Mesothelial cell of epicardium (in vitro differentiated cells): Measurements from ENCODE around the gene FILIP1L. TPM values are rescaled to one million over a fixed set of nuclear protein-coding genes. Genes with fewer than 3 reads are reported as not detected.

ENCODE experiments used
- DNase-seq, 2 experiments: peaks; one replicate each; pipeline ENCODE4 v3.0.0; 2021; ENCODE audit warnings: low spot score in 2 of 2; ENCODE audit not compliant: unreplicated experiment in 2 of 2
- H3K27ac Mint-ChIP-seq: 2 replicates; pipeline ENCODE4 v1.8.0; 2021; ENCODE audit warnings: mixed read lengths
- H3K27me3 Mint-ChIP-seq: 2 replicates; pipeline ENCODE4 v1.8.0; 2021; ENCODE audit warnings: low read depth, mixed read lengths
- H3K36me3 Mint-ChIP-seq: 2 replicates; pipeline ENCODE4 v1.8.0; 2021; ENCODE audit warnings: mixed read lengths
- H3K4me1 Mint-ChIP-seq: 2 replicates; pipeline ENCODE4 v1.8.0; 2021; ENCODE audit warnings: mixed read lengths
- H3K4me3 Mint-ChIP-seq: 2 replicates; pipeline ENCODE4 v1.8.0; 2021; ENCODE audit warnings: mild to moderate bottlenecking, moderate library complexity, mixed read lengths
- H3K9me3 Mint-ChIP-seq: 2 replicates; pipeline ENCODE4 v1.8.0; 2021; ENCODE audit warnings: mixed read lengths
- total RNA-seq: library from RNA; stranded (reverse); gene quantifications from 3 replicates; pipeline ENCODE4 v1.2.1, GENCODE V29; 2021
- TF ChIP-seq, protein P1 (sequence below): fragments of 200-600 bp; sonication (generic); IDR thresholded peaks from one replicate; pipeline ENCODE4 v1.5.0; 2021; ENCODE audit warnings: antibody characterized with exemption; ENCODE audit not compliant: unreplicated experiment

The FILIP1L gene
- total RNA-seq, 1 donor from 2014 or later, result 15.7 TPM

DNA sequence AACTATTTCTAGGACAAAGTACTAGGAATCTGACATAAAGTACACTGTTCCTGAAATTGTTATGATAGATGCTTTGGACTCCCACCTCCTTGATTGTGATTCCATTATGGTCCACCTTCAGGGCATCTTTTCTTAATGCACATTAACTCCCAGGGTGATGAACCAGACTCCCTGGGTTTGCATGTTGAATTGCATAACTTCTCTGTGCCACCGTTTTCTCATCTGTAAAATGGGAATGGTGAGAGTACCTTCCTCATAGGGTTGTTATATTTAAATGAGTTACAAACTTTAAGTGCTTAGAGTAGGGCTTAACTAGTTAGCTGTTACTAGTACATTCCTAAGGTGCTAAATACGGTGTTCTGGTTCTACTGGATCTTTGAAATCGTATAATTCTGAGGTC, 214.7 kb downstream of the FILIP1L start:
- H3K36me3 Mint-ChIP-seq, result no peaks in the 10 kb centered on the region
- no peaks in the 10 kb centered on the region for H3K27me3 Mint-ChIP-seq
- TF ChIP-seq, protein P1, sequence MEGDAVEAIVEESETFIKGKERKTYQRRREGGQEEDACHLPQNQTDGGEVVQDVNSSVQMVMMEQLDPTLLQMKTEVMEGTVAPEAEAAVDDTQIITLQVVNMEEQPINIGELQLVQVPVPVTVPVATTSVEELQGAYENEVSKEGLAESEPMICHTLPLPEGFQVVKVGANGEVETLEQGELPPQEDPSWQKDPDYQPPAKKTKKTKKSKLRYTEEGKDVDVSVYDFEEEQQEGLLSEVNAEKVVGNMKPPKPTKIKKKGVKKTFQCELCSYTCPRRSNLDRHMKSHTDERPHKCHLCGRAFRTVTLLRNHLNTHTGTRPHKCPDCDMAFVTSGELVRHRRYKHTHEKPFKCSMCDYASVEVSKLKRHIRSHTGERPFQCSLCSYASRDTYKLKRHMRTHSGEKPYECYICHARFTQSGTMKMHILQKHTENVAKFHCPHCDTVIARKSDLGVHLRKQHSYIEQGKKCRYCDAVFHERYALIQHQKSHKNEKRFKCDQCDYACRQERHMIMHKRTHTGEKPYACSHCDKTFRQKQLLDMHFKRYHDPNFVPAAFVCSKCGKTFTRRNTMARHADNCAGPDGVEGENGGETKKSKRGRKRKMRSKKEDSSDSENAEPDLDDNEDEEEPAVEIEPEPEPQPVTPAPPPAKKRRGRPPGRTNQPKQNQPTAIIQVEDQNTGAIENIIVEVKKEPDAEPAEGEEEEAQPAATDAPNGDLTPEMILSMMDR, result no peak
- peaks cover under 1% of the 10 kb centered on the region for H3K9me3 Mint-ChIP-seq
- no peak overlapping the region for H3K4me3 Mint-ChIP-seq
- H3K4me1 Mint-ChIP-seq, result peaks cover 34% of the 10 kb centered on the region
- no peak for DNase-seq
- H3K27ac Mint-ChIP-seq, result no peak overlapping the region

DNA sequence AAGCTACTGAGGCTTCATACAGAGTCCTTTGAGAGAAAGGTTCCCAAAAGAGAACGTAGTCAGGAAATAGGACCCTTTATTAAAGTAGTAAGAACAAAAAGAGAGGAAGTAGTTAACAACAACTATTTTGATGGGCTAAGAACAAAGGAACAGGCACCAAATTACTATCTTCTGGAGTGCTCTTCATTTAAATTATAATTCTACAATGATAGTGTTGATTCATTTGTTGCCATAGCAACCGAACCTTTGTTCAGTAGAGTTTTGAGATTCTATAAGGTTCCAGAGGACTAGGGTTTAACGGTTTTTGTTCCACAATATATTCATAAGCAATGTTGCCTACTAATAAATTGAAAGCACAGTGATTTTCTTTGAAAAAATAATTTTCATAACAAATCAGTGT, 217.8 kb downstream of the FILIP1L start:
- Mint-ChIP-seq H3K36me3 (no peaks in the 10 kb centered on the region), H3K4me3 (no peak overlapping the region), H3K4me1 (peaks cover 23% of the 10 kb centered on the region), H3K27me3 (no peaks in the 10 kb centered on the region), H3K27ac (peak overlapping the region; percentile 83), H3K9me3 (no peaks in the 10 kb centered on the region)
- TF ChIP-seq, protein P1, result no peak
- DNase-seq, result no peak

DNA sequence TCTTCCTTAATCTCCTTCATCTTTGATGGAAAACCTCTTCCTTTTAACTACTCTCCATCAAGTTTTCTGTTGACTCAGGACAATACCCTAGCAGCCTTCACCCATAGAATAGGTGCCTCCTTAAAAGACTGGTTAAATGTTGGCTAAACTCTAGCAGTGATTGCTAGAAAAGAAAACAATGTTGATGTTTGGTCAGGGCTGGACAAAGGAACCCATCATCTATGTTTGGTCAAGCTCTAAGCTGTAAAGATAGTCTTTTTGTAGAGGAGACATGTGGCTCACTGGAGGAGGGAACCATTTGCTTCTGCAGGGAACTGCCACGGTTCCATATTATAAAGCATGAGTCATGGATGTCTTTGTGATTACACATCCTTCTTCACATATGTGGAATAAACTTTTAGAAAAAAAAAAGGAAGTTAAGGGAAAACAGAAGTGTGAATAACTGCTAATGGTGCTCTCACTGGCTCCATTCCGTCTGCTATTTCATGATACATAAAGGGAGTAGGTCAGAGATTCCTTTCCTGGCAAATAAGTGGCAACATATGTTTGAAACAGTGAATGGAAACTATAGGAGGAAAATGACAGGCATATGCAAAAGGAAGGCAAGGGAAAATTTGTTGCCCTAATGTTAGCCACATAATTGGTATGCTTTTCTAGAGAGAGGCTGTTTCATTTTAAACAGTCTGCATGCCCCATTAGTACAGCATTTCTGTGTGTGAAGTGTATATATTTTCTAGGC, 218.4 kb downstream of the FILIP1L start:
- DNase-seq, result no peak

DNA sequence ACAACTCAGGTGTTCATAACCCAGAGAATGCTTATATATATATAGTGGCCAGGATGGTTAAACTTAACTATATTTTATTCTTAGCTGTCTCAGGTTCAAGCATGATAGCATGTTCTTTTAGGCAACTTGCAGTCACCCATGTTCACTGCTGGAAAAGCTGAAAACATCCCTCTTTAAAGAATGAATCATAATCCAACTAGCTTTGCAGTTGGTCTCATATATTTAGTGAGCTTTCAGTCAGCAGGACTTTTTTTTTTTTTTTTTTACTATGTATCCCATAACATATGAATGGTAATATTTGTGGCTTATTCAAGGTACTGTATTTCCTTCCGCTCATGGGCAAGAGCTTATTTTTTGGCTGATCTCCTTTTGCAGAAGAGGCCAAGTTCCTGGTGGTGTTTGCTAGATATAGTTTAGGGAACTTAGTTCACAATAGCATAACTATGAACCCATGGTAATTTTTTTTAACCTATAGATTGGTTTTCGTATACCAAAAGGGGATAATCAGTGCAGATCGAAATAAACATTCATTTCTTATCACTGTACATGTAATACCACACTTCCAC, 219.1 kb downstream of the FILIP1L start:
- peaks cover 12% of the 10 kb centered on the region for H3K4me1 Mint-ChIP-seq
- no peak overlapping the region for H3K27ac Mint-ChIP-seq
- TF ChIP-seq, protein P1, result no peak
- H3K27me3 Mint-ChIP-seq, result no peaks in the 10 kb centered on the region
- H3K36me3 Mint-ChIP-seq, result peaks cover 2% of the 10 kb centered on the region
- H3K4me3 Mint-ChIP-seq, result no peak overlapping the region
- H3K9me3 Mint-ChIP-seq, result peaks cover 4% of the 10 kb centered on the region
- DNase-seq, result no peak

More for the DNA sequence above, 218.4 kb downstream of the FILIP1L start:
- no peak overlapping the region for H3K4me3 Mint-ChIP-seq
- TF ChIP-seq, protein P1, result no peak
- H3K4me1 Mint-ChIP-seq, result peaks cover 16% of the 10 kb centered on the region
- peak overlapping the region; percentile 83 for H3K27ac Mint-ChIP-seq
- H3K27me3 Mint-ChIP-seq, result no peaks in the 10 kb centered on the region
- H3K36me3 Mint-ChIP-seq, result no peaks in the 10 kb centered on the region
- no peaks in the 10 kb centered on the region for H3K9me3 Mint-ChIP-seq

DNA sequence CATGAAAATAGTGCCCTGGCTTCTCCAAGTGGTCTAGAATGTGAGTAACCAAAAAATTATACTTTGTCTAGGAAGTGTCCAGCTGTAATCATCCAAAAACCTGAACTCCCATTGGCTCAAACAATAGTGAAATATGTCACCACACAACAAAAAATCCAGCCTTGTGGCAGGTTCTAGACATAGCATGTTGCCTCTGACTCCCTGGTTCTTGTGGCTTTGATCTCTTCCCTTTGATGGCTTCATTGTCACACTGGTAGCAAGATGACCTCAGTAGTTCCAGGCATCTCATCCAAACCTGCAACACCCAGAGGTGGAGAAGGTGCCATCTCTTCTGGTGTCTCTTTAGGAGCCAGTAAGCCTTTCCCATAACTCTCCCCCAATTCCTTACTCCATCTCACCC, 222.0 kb downstream of the FILIP1L start:
- Mint-ChIP-seq H3K27ac (no peak overlapping the region), H3K4me3 (no peak overlapping the region), H3K27me3 (no peaks in the 10 kb centered on the region), H3K4me1 (peaks cover 12% of the 10 kb centered on the region), H3K9me3 (peaks cover 13% of the 10 kb centered on the region), H3K36me3 (peaks cover 4% of the 10 kb centered on the region)
- TF ChIP-seq, protein P1, result no peak
- DNase-seq, result no peak
